Stimulated activated CD8-positive, alpha-beta memory T cell treated with anti-CD3 and anti-CD28 coated beads, Interleukin-12 subunit alpha, Interleukin-12 subunit beta, amount 100 ng/mL, for 24 hours (primary cell): ENCODE results near the gene ZBTB37.
"Not testable (repeated sequence)": the region's sequence is repeated elsewhere in the genome, so short reads cannot be mapped to it uniquely, and the experiment has no call there.

Experiments used
- DNase-seq: peaks from one replicate; pipeline ENCODE4 v3.0.0-alpha.2; 2020; ENCODE audit errors: extremely low read depth

Gene ZBTB37

GRCh38 chr1:173903827-173904531 is 35.8 kb downstream of the ZBTB37 start:
- no peak for DNase-seq

GRCh38 chr1:173913111-173913510 is 44.9 kb downstream of the ZBTB37 start:
- DNase-seq = no peak

GRCh38 chr1:173914366-173914871 is 46.2 kb downstream of the ZBTB37 start:
- no peak for DNase-seq

- DNase-seq = no peak
Measured at GRCh38 chr1:173915596-173915995, 47.4 kb downstream of the ZBTB37 start.

GRCh38 chr1:173916667-173917066 is 48.5 kb downstream of the ZBTB37 start:
- DNase-seq = no peak

GRCh38 chr1:173917149-173917548 is 49.0 kb downstream of the ZBTB37 start, which contains the start of gene SERPINC1:
SERPINC1 (minus strand) TSS chr1:173917327; CDS start chr1:173917259, 68 bp downstream.
- DNase-seq = no peak

- DNase-seq = no peak
Measured at GRCh38 chr1:173917635-173918493, 49.7 kb downstream of the ZBTB37 start.

GRCh38 chr1:173920861-173921260 is 52.7 kb downstream of the ZBTB37 start:
- no peak for DNase-seq

GRCh38 chr1:173925306-173926242 is 57.4 kb downstream of the ZBTB37 start:
- no peak for DNase-seq

GRCh38 chr1:173930541-173930940 is 62.4 kb downstream of the ZBTB37 start:
- DNase-seq = not testable (repeated sequence)

GRCh38 chr1:173934440-173934839 is 66.3 kb downstream of the ZBTB37 start:
- no peak for DNase-seq

- DNase-seq = no peak
Measured at GRCh38 chr1:173937062-173937461, 68.9 kb downstream of the ZBTB37 start.

GRCh38 chr1:173946380-173946921 is 78.3 kb downstream of the ZBTB37 start:
- DNase-seq = no peak

GRCh38 chr1:173948594-173948993 is 80.4 kb downstream of the ZBTB37 start:
- DNase-seq = no peak
